ENCODE results near the gene SLC38A3. TPM values are rescaled to one million over a fixed set of nuclear protein-coding genes. Genes with fewer than 3 reads are reported as not detected.

Gene SLC38A3
- total RNA-seq, 1 experiment from 2014 or later, result not detected

GRCh38 chr3:50264383-50264963 lies 59.4 kb downstream of the SLC38A3 start:
- no peaks in the 10 kb centered on the region for H4K20me1 ChIP-seq (ENCODE audit: insufficient read depth, low read depth, low read length)
- peaks cover 10% of the 10 kb centered on the region for H3K4me1 ChIP-seq (ENCODE audit: low read length)
- DNase-seq, result no peak
- no peaks in the 10 kb centered on the region for H3K79me2 ChIP-seq (ENCODE audit: low read length)
- H3K27ac ChIP-seq (ENCODE audit: low read length), result no peak overlapping the region
- no peak overlapping the region for H3K9ac ChIP-seq (ENCODE audit: low read length)
- no peaks in the 10 kb centered on the region for H3K36me3 ChIP-seq (ENCODE audit: insufficient read depth, low read length)
- H3K27me3 ChIP-seq (ENCODE audit: low read length), result no peaks in the 10 kb centered on the region
- H3K9me3 ChIP-seq (ENCODE audit: low read length), result no peaks in the 10 kb centered on the region
- no peaks in the 10 kb centered on the region for H3K9me2 ChIP-seq (replicated peaks; ENCODE audit: insufficient read depth, low read length)
- H2AFZ ChIP-seq (ENCODE audit: low read length), result no peak overlapping the region
- no peak overlapping the region for H3K4me2 ChIP-seq (ENCODE audit: low read depth, low read length, poor library complexity, severe bottlenecking)
- H3K4me3 ChIP-seq (ENCODE audit: low read length), result no peak overlapping the region

DNA sequence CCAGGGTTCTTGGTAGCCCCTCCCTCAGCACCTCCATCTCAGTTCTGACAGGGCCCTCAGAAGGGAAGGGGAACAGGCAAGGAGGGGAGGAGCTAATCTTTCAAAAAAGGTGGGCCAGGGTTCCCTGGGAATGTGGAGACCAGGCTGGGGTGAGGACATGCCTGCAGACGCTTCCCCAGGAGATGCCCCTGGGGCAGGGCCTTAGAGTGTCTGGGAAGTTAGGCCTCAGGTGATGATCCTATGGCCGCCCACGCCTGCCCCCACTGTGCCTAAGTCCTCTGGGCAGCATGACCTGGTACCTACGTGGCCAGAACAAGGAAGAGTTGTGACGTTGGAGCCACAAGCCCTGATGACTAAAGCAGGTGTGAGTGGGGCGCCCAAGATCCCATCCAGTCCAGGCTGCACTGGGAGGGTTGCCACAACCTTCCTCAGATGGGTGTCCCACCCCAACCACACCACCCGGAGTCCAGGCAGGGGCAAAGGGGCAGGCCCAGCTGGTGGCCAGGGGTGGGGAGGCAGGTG lies 60.0 kb downstream of the SLC38A3 start:
- Histone ChIP-seq H3K4me2 (ENCODE audit: low read depth, low read length, poor library complexity, severe bottlenecking) (no peak overlapping the region), H3K9me2 (replicated peaks; ENCODE audit: insufficient read depth, low read length) (no peaks in the 10 kb centered on the region), H3K4me1 (ENCODE audit: low read length) (peaks cover 6% of the 10 kb centered on the region), H3K27me3 (ENCODE audit: low read length) (no peaks in the 10 kb centered on the region), H3K4me3 (ENCODE audit: low read length) (no peak overlapping the region), H3K79me2 (ENCODE audit: low read length) (no peaks in the 10 kb centered on the region), H2AFZ (ENCODE audit: low read length) (no peak overlapping the region), H3K9me3 (ENCODE audit: low read length) (no peaks in the 10 kb centered on the region), H3K36me3 (ENCODE audit: insufficient read depth, low read length) (no peaks in the 10 kb centered on the region), H3K9ac (ENCODE audit: low read length) (no peak overlapping the region), H4K20me1 (ENCODE audit: insufficient read depth, low read depth, low read length) (no peaks in the 10 kb centered on the region), H3K27ac (ENCODE audit: low read length) (no peak overlapping the region)
- no peak for DNase-seq

- no peak overlapping the region for H2AFZ ChIP-seq (ENCODE audit: low read length)
- no peaks in the 10 kb centered on the region for H3K79me2 ChIP-seq (ENCODE audit: low read length)
- no peak overlapping the region for H3K9ac ChIP-seq (ENCODE audit: low read length)
- no peaks in the 10 kb centered on the region for H3K9me2 ChIP-seq (replicated peaks; ENCODE audit: insufficient read depth, low read length)
- no peaks in the 10 kb centered on the region for H4K20me1 ChIP-seq (ENCODE audit: insufficient read depth, low read depth, low read length)
- H3K4me3 ChIP-seq (ENCODE audit: low read length), result no peak overlapping the region
- no peaks in the 10 kb centered on the region for H3K9me3 ChIP-seq (ENCODE audit: low read length)
- no peaks in the 10 kb centered on the region for H3K27me3 ChIP-seq (ENCODE audit: low read length)
- DNase-seq, result no peak
- H3K4me2 ChIP-seq (ENCODE audit: low read depth, low read length, poor library complexity, severe bottlenecking), result no peak overlapping the region
- peaks cover 2% of the 10 kb centered on the region for H3K4me1 ChIP-seq (ENCODE audit: low read length)
- no peak overlapping the region for H3K27ac ChIP-seq (ENCODE audit: low read length)
- H3K36me3 ChIP-seq (ENCODE audit: insufficient read depth, low read length), result no peaks in the 10 kb centered on the region
Measured at GRCh38 chr3:50265571-50265970, 60.5 kb downstream of the SLC38A3 start.

DNA sequence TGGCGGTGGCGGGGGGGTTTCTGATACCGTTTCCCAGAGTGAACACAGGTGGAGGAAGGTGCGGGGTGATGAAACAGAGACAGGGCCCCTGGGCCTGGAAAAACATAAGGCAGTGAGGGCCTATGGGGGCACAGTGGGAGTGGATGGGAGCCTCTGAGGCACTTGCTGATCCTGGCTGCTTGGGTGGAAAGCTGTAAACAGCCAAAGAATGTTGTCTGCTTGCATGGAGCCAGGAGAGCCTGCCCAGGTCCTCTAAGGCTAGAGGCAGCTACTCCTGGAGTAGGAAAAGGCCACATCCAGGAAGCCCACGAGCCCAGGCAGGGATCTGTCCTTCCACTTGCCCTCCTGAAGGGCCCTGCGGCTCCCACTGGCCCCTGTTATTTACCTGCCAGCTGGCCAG lies 60.9 kb downstream of the SLC38A3 start:
- Histone ChIP-seq H2AFZ (ENCODE audit: low read length) (no peak overlapping the region), H3K4me2 (ENCODE audit: low read depth, low read length, poor library complexity, severe bottlenecking) (no peak overlapping the region), H3K9me3 (ENCODE audit: low read length) (no peaks in the 10 kb centered on the region), H3K27ac (ENCODE audit: low read length) (no peak overlapping the region), H3K4me3 (ENCODE audit: low read length) (no peak overlapping the region), H3K36me3 (ENCODE audit: insufficient read depth, low read length) (no peaks in the 10 kb centered on the region), H3K9me2 (replicated peaks; ENCODE audit: insufficient read depth, low read length) (no peaks in the 10 kb centered on the region), H3K79me2 (ENCODE audit: low read length) (no peaks in the 10 kb centered on the region), H3K9ac (ENCODE audit: low read length) (no peak overlapping the region), H3K27me3 (ENCODE audit: low read length) (no peaks in the 10 kb centered on the region), H4K20me1 (ENCODE audit: insufficient read depth, low read depth, low read length) (no peaks in the 10 kb centered on the region), H3K4me1 (ENCODE audit: low read length) (no peaks in the 10 kb centered on the region)
- DNase-seq, result no peak

GRCh38 chr3:50266836-50267235 lies 61.8 kb downstream of the SLC38A3 start:
- Histone ChIP-seq H3K9me2 (replicated peaks; ENCODE audit: insufficient read depth, low read length) (no peaks in the 10 kb centered on the region), H3K9ac (ENCODE audit: low read length) (no peak overlapping the region), H3K36me3 (ENCODE audit: insufficient read depth, low read length) (no peaks in the 10 kb centered on the region), H2AFZ (ENCODE audit: low read length) (no peak overlapping the region), H3K4me2 (ENCODE audit: low read depth, low read length, poor library complexity, severe bottlenecking) (no peak overlapping the region), H3K4me1 (ENCODE audit: low read length) (no peaks in the 10 kb centered on the region), H3K27me3 (ENCODE audit: low read length) (no peaks in the 10 kb centered on the region), H3K79me2 (ENCODE audit: low read length) (no peaks in the 10 kb centered on the region), H3K4me3 (ENCODE audit: low read length) (no peak overlapping the region), H3K9me3 (ENCODE audit: low read length) (no peaks in the 10 kb centered on the region), H4K20me1 (ENCODE audit: insufficient read depth, low read depth, low read length) (no peaks in the 10 kb centered on the region), H3K27ac (ENCODE audit: low read length) (no peak overlapping the region)
- DNase-seq, result no peak

DNA sequence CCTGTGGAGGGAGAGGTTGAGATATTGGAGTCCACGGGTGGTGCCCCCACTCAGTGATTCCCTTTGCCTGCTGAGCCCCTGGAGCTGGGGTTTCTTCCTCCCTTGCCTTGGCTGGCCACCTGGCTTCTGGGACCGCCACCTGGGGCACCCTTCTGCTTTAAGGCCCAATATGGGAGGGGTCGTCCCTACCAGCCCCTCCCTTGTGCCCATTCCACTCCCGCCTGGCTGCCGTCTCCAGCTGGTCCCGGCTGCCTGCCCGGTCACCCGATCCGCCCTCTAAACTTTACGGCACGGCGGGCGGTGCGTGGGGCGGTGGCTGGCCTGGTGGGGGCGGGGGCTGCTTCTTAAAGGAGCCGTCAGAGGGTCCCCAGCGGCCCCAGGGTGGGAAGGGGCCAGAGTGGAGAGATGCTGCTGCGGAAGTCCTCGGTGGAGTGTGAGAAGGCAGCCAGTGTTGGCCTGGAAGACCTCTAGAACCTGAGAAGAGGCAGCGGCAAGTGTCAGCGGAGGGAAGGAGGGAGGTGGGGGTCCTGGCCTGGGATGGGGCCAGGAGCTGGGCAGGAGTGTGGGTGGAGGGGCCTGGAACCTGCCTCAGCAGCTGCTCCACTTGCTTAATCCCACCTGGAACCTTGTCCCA lies 62.3 kb downstream of the SLC38A3 start:
- no peaks in the 10 kb centered on the region for H3K79me2 ChIP-seq (ENCODE audit: low read length)
- H3K27me3 ChIP-seq (ENCODE audit: low read length), result no peaks in the 10 kb centered on the region
- H3K9ac ChIP-seq (ENCODE audit: low read length), result no peak overlapping the region
- no peak overlapping the region for H2AFZ ChIP-seq (ENCODE audit: low read length)
- H4K20me1 ChIP-seq (ENCODE audit: insufficient read depth, low read depth, low read length), result no peaks in the 10 kb centered on the region
- H3K4me3 ChIP-seq (ENCODE audit: low read length), result no peak overlapping the region
- no peak overlapping the region for H3K4me2 ChIP-seq (ENCODE audit: low read depth, low read length, poor library complexity, severe bottlenecking)
- no peaks in the 10 kb centered on the region for H3K36me3 ChIP-seq (ENCODE audit: insufficient read depth, low read length)
- no peaks in the 10 kb centered on the region for H3K9me2 ChIP-seq (replicated peaks; ENCODE audit: insufficient read depth, low read length)
- H3K9me3 ChIP-seq (ENCODE audit: low read length), result no peaks in the 10 kb centered on the region
- no peaks in the 10 kb centered on the region for H3K4me1 ChIP-seq (ENCODE audit: low read length)
- no peak overlapping the region for H3K27ac ChIP-seq (ENCODE audit: low read length)
- DNase-seq, result no peak

DNA sequence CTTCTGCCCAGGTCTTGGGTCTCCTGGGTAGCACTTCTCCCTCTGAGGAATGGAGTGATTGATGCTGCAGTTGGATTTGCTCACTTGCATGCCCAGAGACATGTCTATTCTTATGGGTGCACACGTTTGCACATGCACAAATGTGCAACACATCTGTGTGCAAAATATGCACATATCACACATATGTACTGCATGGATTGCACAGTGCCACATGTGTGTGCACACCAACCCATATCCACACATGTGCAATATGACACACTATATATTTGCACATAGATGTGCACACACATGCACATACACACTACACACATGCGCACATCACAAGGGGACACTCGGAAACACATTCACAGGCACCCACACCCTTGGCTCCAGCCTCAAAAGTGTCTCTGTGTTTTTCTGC lies 63.2 kb downstream of the SLC38A3 start:
- no peak for DNase-seq
- H3K27ac ChIP-seq (ENCODE audit: low read length), result no peak overlapping the region
- H3K4me1 ChIP-seq (ENCODE audit: low read length), result peaks cover 3% of the 10 kb centered on the region
- H3K9ac ChIP-seq (ENCODE audit: low read length), result no peak overlapping the region
- no peaks in the 10 kb centered on the region for H3K36me3 ChIP-seq (ENCODE audit: insufficient read depth, low read length)
- H3K9me3 ChIP-seq (ENCODE audit: low read length), result no peaks in the 10 kb centered on the region
- no peaks in the 10 kb centered on the region for H3K79me2 ChIP-seq (ENCODE audit: low read length)
- no peak overlapping the region for H3K4me2 ChIP-seq (ENCODE audit: low read depth, low read length, poor library complexity, severe bottlenecking)
- no peaks in the 10 kb centered on the region for H3K27me3 ChIP-seq (ENCODE audit: low read length)
- no peaks in the 10 kb centered on the region for H4K20me1 ChIP-seq (ENCODE audit: insufficient read depth, low read depth, low read length)
- H2AFZ ChIP-seq (ENCODE audit: low read length), result no peak overlapping the region
- H3K4me3 ChIP-seq (ENCODE audit: low read length), result no peak overlapping the region
- no peaks in the 10 kb centered on the region for H3K9me2 ChIP-seq (replicated peaks; ENCODE audit: insufficient read depth, low read length)

DNA sequence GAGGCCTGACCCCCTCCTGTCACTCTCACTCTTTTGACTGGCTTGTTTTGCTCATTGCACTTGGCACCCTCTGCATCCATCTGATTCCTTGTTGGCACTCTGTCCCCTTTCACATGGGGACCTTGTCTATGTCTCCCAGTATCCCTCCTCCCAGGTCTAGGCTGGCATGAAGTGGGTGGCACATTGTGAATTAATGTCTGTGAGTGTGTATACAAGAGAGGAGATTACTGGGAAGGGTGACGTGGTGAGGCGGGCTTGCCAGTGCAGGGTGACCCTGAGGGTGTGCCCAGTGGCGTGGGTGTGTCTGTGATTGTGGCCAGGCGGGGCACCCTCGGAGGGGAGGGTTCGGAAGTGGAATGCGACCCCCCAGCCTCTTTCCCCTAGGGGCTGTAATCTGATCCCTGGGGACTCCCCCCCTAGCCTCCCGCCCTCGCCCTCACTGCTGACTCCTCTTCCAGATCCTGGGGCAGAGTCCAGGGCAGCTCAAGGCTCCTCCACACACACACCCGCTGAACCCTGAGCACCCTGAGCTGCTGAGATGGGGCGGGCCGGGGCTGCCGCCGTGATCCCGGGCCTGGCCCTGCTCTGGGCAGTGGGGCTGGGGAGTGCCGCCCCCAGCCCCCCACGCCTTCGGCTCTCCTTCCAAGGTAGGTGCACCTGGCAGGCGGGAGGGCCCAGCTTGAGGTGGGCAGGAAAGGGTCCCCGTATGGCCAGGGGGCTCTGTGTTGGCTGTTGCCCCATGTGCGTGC lies 63.8 kb downstream of the SLC38A3 start, which contains the start of gene SEMA3B:
Gene SEMA3B, plus strand, starts transcription at position 445 of the 749 bp plus-strand sequence. Its CDS starts 94 bp downstream, at position 539.
- Histone ChIP-seq H3K36me3 (ENCODE audit: insufficient read depth, low read length) (no peaks in the 10 kb centered on the region), H3K27ac (ENCODE audit: low read length) (no peak within 1 kb of the TSS), H3K9ac (ENCODE audit: low read length) (no peak within 1 kb of the TSS), H3K79me2 (ENCODE audit: low read length) (no peaks in the 10 kb centered on the region), H2AFZ (ENCODE audit: low read length) (no peak within 1 kb of the TSS), H3K4me3 (ENCODE audit: low read length) (no peak within 1 kb of the TSS), H4K20me1 (ENCODE audit: insufficient read depth, low read depth, low read length) (no peaks in the 10 kb centered on the region), H3K4me2 (ENCODE audit: low read depth, low read length, poor library complexity, severe bottlenecking) (no peak within 1 kb of the TSS), H3K4me1 (ENCODE audit: low read length) (peaks cover 3% of the 10 kb centered on the region), H3K9me3 (ENCODE audit: low read length) (no peaks in the 10 kb centered on the region), H3K27me3 (ENCODE audit: low read length) (no peaks in the 10 kb centered on the region), H3K9me2 (replicated peaks; ENCODE audit: insufficient read depth, low read length) (no peaks in the 10 kb centered on the region)
- DNase-seq, result no peak
